ENCODE measurements around the gene ZNF14. TPM values are rescaled to one million over a fixed set of nuclear protein-coding genes. Genes with fewer than 3 reads are reported as not detected.

The ZNF14 gene
- total and polyA plus RNA-seq, 9 of the 15 experiments (the other 6 are each of a cell fraction or from before 2014, with no cell fraction given), result 1.9 to 7.0 (median 4.0) TPM

- no peak for TF ChIP-seq FOXP4 (CRISPR knock-in tag; IDR thresholded peaks at IDR 0.05; ENCODE audit: borderline replicate concordance)
- TF ChIP-seq CC2D1A (IDR thresholded peaks at IDR 0.05), result no peak
- no peak for TF ChIP-seq NELFE (IDR thresholded peaks at IDR 0.05; ENCODE audit: insufficient read depth, insufficient read length)
- TF ChIP-seq EWSR1 (IDR thresholded peaks at IDR 0.05; ENCODE audit: borderline replicate concordance, low read depth, partially characterized antibody), result no peak
- TF ChIP-seq SRF (CRISPR knock-in tag; IDR thresholded peaks at IDR 0.05), result no peak
- no peak for TF ChIP-seq U2AF1 (optimal IDR thresholded peaks at IDR 0.05; ENCODE audit: low read depth, low read length)
These were observed 14.7 kb upstream of the ZNF14 start (continued) for GRCh38 chr19:19747357-19748220.

Measured in K562 (cell line).